Measurements from ENCODE around the gene VAC14.

The VAC14 gene

GRCh38 chr16:70751593-70751992, 49.4 kb downstream of the VAC14 start:
- Histone ChIP-seq H3K36me3 (peaks cover 4% of the 10 kb centered on the region), H3K4me3 (ENCODE audit: low read depth, low read length) (no peak overlapping the region), H3K27ac (no peak overlapping the region), H3K9me3 (ENCODE audit: severe bottlenecking) (no peaks in the 10 kb centered on the region), H3K27me3 (ENCODE audit: insufficient read depth, low read depth, severe bottlenecking) (no peaks in the 10 kb centered on the region)
- no peak for TF ChIP-seq CTCF (IDR thresholded peaks at IDR 0.05; ENCODE audit: low read depth, low read length)
- no peak for DNase-seq

- H3K27me3 ChIP-seq (ENCODE audit: insufficient read depth, low read depth, severe bottlenecking) = no peaks in the 10 kb centered on the region
- H3K4me3 ChIP-seq (ENCODE audit: low read depth, low read length) = no peak overlapping the region
- H3K9me3 ChIP-seq (ENCODE audit: severe bottlenecking) = no peaks in the 10 kb centered on the region
- DNase-seq = no peak
- no peak overlapping the region for H3K27ac ChIP-seq
- H3K36me3 ChIP-seq = peaks cover 3% of the 10 kb centered on the region; the same call in 1 of the 2 replicates
- no peak for TF ChIP-seq CTCF (IDR thresholded peaks at IDR 0.05; ENCODE audit: low read depth, low read length)
These were observed 50.0 kb downstream of the VAC14 start for GRCh38 chr16:70750893-70751467.

GRCh38 chr16:70749681-70750601, 51.0 kb downstream of the VAC14 start:
- TF ChIP-seq CTCF (IDR thresholded peaks at IDR 0.05; ENCODE audit: low read depth, low read length) = no peak
- H3K9me3 ChIP-seq (ENCODE audit: severe bottlenecking) = no peaks in the 10 kb centered on the region
- H3K4me3 ChIP-seq (ENCODE audit: low read depth, low read length) = no peak overlapping the region
- H3K36me3 ChIP-seq = peaks cover 3% of the 10 kb centered on the region; the same call in 1 of the 2 replicates
- no peak overlapping the region for H3K27ac ChIP-seq
- no peaks in the 10 kb centered on the region for H3K27me3 ChIP-seq (ENCODE audit: insufficient read depth, low read depth, severe bottlenecking)
- DNase-seq = no peak

- H3K36me3 ChIP-seq = peaks cover 6% of the 10 kb centered on the region
- no peak for TF ChIP-seq CTCF (IDR thresholded peaks at IDR 0.05; ENCODE audit: low read depth, low read length)
- no peak overlapping the region for H3K27ac ChIP-seq
- no peaks in the 10 kb centered on the region for H3K27me3 ChIP-seq (ENCODE audit: insufficient read depth, low read depth, severe bottlenecking)
- no peaks in the 10 kb centered on the region for H3K9me3 ChIP-seq (ENCODE audit: severe bottlenecking)
- no peak overlapping the region for H3K4me3 ChIP-seq (ENCODE audit: low read depth, low read length)
- DNase-seq = no peak
These were observed 51.8 kb downstream of the VAC14 start for GRCh38 chr16:70749006-70749678.

GRCh38 chr16:70747703-70748631, 53.0 kb downstream of the VAC14 start:
- Histone ChIP-seq H3K36me3 (peaks cover 16% of the 10 kb centered on the region), H3K27me3 (ENCODE audit: insufficient read depth, low read depth, severe bottlenecking) (no peaks in the 10 kb centered on the region), H3K4me3 (ENCODE audit: low read depth, low read length) (no peak overlapping the region), H3K27ac (no peak overlapping the region), H3K9me3 (ENCODE audit: severe bottlenecking) (no peaks in the 10 kb centered on the region)
- TF ChIP-seq CTCF (IDR thresholded peaks at IDR 0.05; ENCODE audit: low read depth, low read length) = no peak
- DNase-seq = no peak
